G401 (cell line): Measurements from ENCODE around the gene RASSF6. TPM values are rescaled to one million over a fixed set of nuclear protein-coding genes. Genes with fewer than 3 reads are reported as not detected.
"Not testable (repeated sequence)": the region's sequence is repeated elsewhere in the genome, so short reads cannot be mapped to it uniquely, and the experiment has no call there.

Source experiments
- DNase-seq: peaks from one replicate; pipeline ENCODE4 v3.0.0-alpha.2; 2015; ENCODE audit warnings: low spot score
- in situ Hi-C: cut with HindIII; loops from 2 replicates; pipeline ENCODE4 v1.10.0; 2016; ENCODE audit warnings: low sequenced_read_pairs, mixed read lengths
- total RNA-seq: library from RNA; depleted of rRNA; stranded (reverse); fragments of >200 nt; shearing (Covaris generic); gene quantifications from 2 replicates; pipeline ENCODE4 v1.2.3, GENCODE V29; 2014

Gene RASSF6
- total RNA-seq, 1 experiment from 2014 or later = not detected

DNA sequence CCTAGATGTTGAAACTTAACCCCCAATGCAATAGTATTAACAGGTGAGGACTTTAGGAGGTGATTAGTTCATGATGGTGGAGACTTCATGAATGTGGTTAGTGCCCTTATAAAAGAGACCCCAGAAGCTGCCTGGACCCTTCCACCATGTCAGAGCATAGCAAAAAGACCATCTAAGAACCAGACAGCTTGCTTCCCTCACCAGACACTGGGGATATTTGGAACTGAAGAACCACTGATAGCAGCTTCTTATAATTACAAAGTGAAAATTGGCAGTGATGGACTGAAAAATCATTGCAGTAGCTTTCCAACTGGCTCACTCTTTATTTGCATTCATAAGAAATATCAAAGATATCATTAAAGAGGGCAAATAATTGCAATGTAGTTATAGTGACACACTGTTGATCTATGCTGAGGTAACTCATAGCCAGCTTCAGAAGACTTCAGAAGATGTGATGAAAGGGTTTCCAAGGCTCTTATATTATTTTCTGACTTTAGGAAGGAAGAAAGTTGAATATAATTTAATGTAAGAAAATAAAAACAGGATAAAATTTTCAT, 5.8 kb downstream of the RASSF6 start:
- DNase-seq = no peak
- in situ Hi-C loops = no loop called here

GRCh38 chr4:73613130-73613529, 7.1 kb downstream of the RASSF6 start:
- no peak for DNase-seq
- in situ Hi-C loops = no loop called here

- in situ Hi-C loops = no loop called here
- DNase-seq = no peak
These were observed 8.2 kb downstream of the RASSF6 start for GRCh38 chr4:73612032-73612431.

- no peak for DNase-seq
- in situ Hi-C loops = no loop called here
These were observed 10.5 kb downstream of the RASSF6 start for GRCh38 chr4:73609706-73610105.

DNA sequence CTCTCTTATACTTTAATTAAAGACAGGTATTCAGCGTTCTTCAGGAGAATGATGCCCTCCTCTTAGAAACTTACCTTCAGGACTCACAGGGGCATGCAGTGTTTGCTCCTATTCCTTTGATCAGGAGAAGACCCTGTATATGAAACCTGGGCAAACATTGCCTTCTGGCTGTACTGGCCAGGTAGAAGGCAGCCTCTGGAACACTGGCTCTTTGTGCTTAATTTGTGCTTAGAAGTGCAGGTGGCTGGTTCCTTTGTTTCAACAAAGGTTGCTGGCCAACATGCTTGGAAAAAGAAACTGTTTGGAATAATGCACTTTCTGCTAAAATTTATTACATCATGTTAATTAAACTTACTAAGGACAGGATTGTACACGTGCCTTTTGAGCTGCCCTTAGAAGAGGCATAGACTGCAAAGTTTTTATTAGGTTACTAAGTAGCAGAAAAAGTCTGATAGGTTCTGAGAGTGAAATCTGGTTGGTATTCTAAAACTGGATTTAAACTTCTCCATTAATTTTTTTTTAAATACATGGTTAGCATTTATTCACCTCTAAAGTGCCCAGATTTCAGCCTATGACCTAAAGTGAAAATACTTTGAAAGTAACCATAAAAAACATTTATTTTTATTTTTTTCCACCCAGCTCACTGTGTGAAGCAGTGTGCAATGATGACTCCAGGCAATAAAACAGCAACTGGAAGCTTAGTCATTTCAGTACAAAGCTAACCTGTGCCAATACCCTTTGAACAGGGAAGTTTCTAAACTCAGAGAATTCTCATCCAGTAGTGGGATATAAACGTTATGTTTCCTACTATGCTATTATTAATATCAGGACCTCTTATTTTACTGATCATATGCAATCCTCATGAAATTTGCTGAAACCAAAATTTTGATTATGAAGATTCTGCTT, 11.3 kb downstream of the RASSF6 start:
- in situ Hi-C loops = no loop called here
- DNase-seq = no peak

DNA sequence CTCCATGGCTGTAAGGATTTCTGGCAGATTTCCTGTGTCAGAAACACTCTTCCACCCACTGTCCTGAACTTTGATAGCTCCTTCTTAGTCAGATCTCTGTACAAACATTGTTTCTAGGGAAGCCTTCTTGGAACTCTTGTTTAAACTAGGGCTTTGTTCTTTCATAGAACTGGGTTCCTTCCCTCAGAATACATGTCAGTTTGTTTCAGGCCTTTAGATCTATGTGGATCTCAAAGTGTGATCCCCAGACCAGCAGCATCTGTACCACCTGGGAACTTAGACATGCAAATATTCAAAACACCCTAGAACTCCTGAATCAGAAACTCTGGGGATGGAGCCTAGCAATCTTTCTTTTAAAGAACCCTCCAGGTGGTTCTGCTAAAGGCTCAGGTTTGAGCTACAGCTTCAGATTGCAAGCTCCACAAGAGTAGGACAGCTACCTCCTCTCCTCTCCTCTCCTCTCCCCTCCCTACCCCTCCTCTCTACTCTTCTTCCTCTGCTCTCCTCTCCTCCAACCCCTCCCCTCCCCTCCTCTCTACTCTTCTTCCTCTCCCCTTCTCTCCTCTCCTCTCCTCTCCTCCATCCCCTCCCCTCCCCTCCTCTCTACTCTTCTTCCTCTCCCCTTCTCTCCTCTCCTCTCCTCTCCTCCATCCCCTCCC, 12.7 kb downstream of the RASSF6 start:
- in situ Hi-C loops = no loop called here
- no peak for DNase-seq

DNA sequence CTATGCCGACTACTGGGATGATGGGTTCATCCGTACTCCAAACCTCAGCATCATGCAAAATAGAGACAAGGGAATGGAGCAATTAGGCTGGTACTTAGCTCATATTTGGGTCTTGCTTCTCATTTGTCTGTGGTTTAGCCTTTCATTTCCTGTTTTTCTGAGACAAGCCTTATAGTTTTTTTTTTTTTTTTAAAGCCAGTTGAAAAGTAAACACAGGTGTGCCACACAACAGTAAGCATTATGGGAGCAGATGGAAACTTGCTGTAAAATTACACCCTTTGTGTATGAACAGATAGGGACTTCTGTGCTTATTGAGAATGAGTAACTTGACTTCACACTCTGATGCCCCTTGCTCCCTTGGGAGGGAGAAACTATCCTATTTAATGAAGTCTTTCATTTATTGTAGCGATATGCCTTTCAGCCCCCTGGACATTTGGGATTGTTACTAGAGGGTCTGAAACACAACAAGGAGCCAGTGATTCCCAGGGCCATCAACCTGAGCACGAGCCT, 13.7 kb downstream of the RASSF6 start:
- no peak for DNase-seq
- in situ Hi-C loops = no loop called here

- in situ Hi-C loops = no loop called here
- no peak for DNase-seq
These were observed 16.2 kb downstream of the RASSF6 start for GRCh38 chr4:73603854-73604584.

DNA sequence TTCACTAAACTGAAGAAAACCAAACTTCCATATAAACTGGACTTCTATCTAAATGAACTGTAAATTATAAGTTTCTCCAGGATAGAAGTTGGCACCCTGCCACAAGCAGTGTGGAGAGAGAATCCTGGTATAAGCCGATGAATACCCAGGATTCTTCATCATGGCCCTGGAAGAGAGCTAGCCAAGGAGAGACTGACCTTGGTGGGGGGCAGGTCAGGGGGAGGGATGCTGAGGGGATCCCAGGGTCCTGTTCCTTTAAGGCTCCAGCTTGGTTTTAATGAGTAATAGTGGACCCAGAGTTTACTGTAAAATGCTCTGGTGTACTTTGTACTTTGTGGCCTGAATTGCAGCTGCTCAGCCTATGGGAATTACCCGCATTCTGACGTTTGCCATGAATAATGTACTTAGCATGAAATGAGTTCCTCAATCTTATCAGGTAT, 16.9 kb downstream of the RASSF6 start:
- in situ Hi-C loops = no loop called here
- no peak for DNase-seq

DNA sequence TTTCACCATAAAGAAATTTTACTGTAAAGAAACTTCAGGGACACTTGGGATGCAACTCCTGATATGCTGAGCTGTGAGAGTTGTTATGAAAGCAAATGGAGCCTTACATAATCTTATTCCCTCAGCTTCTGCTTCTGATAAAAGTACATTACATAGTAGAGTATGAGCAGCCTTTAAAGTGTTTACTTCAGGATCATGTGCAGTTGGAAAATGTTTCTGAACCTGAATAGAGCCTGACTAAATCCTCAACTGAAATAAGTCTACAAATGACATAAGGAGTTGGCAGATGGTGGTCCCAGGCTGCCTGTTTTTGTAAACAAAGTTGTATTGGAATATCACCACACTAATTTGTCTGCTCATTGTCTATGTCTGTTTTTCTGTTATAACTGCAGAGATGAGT, 19.3 kb downstream of the RASSF6 start:
- no peak for DNase-seq
- in situ Hi-C loops = no loop called here

DNA sequence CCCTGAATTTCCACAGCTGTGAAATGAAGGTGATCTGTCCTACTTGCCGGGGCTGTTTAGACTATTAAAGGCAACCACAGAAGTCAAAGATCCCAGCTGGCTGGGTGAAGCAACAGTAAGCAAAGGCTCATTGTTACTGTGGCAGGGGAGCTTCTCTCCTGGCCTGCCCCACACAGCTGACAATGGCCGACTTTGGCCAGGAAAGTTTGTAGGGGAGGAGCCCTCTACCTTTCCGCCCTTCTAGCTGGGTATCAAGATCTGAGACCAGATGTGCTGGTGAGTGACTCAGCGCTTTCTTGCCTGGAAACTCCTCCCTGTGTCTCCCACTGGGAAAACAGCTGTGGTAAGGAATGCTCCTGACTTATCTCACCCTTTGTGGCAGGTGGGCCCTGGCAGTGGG, 21.1 kb downstream of the RASSF6 start:
- no peak for DNase-seq
- in situ Hi-C loops = no loop called here

DNA sequence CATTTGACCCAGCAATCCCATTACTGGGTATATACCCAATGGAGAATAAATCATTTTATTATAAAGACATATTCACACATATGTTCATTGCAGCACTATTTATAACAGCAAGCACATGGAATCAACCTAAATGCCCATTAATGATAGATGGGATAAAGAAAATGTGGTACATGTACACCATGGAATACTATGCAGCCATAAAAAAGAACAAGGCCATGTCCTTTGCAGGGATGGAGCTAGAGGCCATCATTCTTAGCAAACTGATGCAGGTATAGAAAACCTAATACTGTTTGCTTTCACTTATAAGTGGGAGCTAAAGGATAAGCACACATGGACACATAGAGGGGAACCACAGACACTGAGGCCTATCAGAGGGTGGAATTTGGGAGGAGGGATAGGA, 22.6 kb downstream of the RASSF6 start:
- no peak for DNase-seq
- in situ Hi-C loops = no loop called here

- in situ Hi-C loops, DNase-seq: not testable (repeated sequence)
These were observed 23.1 kb downstream of the RASSF6 start for GRCh38 chr4:73597183-73597582.

DNA sequence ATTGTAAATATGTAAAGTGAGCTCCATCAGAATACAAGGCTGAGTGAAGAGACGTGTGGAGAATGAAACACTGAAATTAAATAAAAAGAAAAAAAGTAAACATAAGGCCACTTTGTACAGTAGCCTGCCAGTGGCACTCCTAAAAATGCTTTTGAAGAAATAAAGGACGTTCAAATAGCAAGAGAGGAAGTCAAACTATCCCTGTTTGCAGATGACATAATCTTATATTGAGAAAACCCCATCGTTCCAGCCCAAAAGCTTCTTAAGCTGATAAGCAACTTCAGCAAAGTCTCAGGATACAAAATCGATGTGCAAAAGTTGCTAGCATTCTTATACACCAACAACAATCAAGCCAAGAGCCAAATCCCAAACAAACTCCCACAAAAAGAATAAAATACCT, 24.2 kb downstream of the RASSF6 start:
- in situ Hi-C loops = no loop called here
- no peak for DNase-seq

GRCh38 chr4:73593631-73594241, 26.5 kb downstream of the RASSF6 start:
- in situ Hi-C loops = no loop called here
- no peak for DNase-seq

DNA sequence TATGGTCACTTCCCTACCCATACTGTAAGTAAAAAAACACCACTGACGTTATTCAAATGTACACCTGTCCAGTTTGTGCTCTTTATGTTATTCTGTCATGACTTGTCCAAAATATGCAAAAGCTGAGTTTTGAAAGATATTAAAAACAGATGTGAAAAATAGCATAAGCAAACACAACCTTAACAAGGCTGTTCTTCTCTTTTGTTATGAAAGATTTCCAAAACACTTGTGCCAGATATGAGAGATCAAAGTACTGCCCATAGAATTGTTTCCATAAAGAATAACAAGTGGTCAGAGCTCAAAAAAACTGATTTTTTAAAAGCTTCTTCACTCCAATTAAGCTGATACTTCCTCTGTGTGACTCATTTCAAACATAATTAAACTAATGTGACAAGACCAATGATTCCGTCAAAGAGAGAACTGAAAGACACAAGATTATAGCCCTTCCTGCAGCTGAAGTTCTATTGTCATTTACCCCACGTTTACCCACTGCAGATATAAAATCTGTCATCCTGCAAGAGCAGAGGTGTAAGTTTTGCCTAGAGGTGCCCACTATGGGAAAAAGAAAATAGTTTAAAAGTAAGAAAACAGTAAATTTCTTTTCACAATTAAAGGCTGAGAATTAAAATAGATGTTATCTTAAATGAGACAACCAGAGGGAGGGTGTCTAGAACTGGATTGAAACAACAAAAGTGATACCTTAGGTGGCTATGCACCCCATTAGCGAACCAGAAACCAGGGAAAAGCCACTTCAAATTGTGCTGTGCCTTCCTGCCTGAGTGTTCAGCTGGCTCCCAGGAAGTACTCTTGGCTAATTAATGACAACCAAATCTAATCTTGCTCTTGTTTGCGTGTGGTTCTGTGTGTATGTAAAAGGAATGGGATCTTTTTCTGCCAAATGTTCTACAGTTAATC, 30.1 kb downstream of the RASSF6 start:
- no peak for DNase-seq
- in situ Hi-C loops = no loop called here

GRCh38 chr4:73589261-73589847, 30.9 kb downstream of the RASSF6 start:
- no peak for DNase-seq
- in situ Hi-C loops = no loop called here

DNA sequence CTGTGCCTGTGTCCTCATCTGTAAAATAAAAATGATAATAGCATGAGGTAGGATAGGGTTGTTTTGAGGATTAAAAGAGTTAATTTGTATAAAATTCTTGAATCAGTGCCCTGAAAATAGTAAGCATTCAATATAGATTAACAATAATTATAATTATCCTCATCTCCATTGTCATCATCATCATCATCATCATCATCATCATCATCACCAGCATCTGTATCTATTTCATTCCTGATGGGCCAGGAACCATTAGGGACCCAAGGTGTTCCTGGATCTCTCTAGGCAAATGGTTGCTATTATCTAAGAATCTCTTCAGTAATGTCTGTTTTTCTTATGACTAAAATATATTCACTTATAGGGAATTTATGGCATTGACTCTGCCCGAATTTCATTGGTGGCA, 31.6 kb downstream of the RASSF6 start:
- no peak for DNase-seq
- in situ Hi-C loops = no loop called here
